BLaER1 treated with 17β-estradiol and CSF1 and Interleukin-3, amounts not matched to agents 10 nM and 100 nM (cell line): ENCODE results near the gene SMR3A.

Experiments
- H3K27ac ChIP-seq, 11 experiments: shearing (Covaris generic); formaldehyde crosslinking; 2 replicates each; pipeline ENCODE4 v1.8.1; 2022
- H3K27me3 ChIP-seq, 11 experiments: shearing (Covaris generic); formaldehyde crosslinking; 2 replicates each; pipeline ENCODE4 v1.8.1; 2022
- H3K36me3 ChIP-seq, 11 experiments: shearing (Covaris generic); formaldehyde crosslinking; 2 replicates each; pipeline ENCODE4 v1.8.1; 2022
- H3K4me1 ChIP-seq, 10 experiments: shearing (Covaris generic); formaldehyde crosslinking; 2 replicates each; pipeline ENCODE4 v1.8.1; 2022
- H3K4me2 ChIP-seq, 11 experiments: shearing (Covaris generic); formaldehyde crosslinking; 2 replicates each; pipeline ENCODE4 v1.8.1; 2022
- H3K4me3 ChIP-seq, 10 experiments: shearing (Covaris generic); formaldehyde crosslinking; 2 replicates each; pipeline ENCODE4 v1.8.1; 2022
- H3K9ac ChIP-seq, 11 experiments: shearing (Covaris generic); formaldehyde crosslinking; 2 replicates each; pipeline ENCODE4 v1.8.1; 2022
- H3K9me3 ChIP-seq, 11 experiments: shearing (Covaris generic); formaldehyde crosslinking; replicated peaks in 1 of 11; 2 replicates each; pipeline ENCODE4 v1.8.1; 2022
- H4K20me1 ChIP-seq, 11 experiments: shearing (Covaris generic); formaldehyde crosslinking; 2 replicates each; pipeline ENCODE4 v1.8.1; 2022
- Cebpa-rat ChIP-seq, 11 experiments: shearing (Covaris generic); IDR thresholded peaks; 2 replicates each; pipeline ENCODE4 v1.8.1; 2022

Gene SMR3A

GRCh38 chr4:70405765-70406164 is 45.2 kb downstream of the SMR3A start:
- Histone ChIP-seq H3K4me2 (no peak overlapping the region), H3K9me3 (no peaks in the 10 kb centered on the region), H3K4me3 (no peak overlapping the region), H3K27me3 (no peaks in the 10 kb centered on the region), H4K20me1 (no peaks in the 10 kb centered on the region), H3K4me1 (peaks cover 0 to 11% (median 9%) of the 10 kb centered on the region in 10 experiments; a peak in 15 of 20 replicates), H3K27ac (no peak overlapping the region), H3K36me3 (no peaks in the 10 kb centered on the region), H3K9ac (no peak overlapping the region)
- TF ChIP-seq Cebpa-rat (IDR thresholded peaks at IDR 0.05) = no peak
